NT2/D1 (cell line): ENCODE data around the gene MUC5B.
"Not testable (repeated sequence)": the region's sequence is repeated elsewhere in the genome, so short reads cannot be mapped to it uniquely, and the experiment has no call there.

ENCODE experiments used
- SUZ12 ChIP-seq: IDR thresholded peaks from 2 replicates; pipeline ENCODE4 v1.6.1; 2011; ENCODE audit not compliant: insufficient read length, insufficient read depth; ENCODE audit errors: extremely low read depth
- ZNF274 ChIP-seq: IDR thresholded peaks from 2 replicates; pipeline ENCODE4 v1.6.1; 2011; ENCODE audit warnings: mild to moderate bottlenecking, low read depth, low read length

DNA sequence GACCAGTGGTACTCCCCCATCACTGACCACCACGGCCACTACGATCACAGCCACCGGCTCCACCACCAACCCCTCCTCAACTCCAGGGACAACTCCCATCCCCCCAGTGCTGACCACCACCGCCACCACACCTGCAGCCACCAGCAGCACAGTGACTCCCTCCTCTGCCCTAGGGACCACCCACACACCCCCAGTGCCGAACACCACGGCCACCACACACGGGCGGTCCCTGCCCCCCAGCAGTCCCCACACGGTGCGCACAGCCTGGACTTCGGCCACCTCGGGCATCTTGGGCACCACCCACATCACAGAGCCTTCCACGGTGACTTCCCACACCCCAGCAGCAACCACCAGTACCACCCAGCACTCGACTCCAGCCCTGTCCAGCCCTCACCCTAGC lies 24.2 kb downstream of the MUC5B start:
- TF ChIP-seq ZNF274, SUZ12: not testable (repeated sequence)
